Measurements from ENCODE around the gene TTN.
"Not testable (repeated sequence)": the region's sequence is repeated elsewhere in the genome, so short reads cannot be mapped to it uniquely, and the experiment has no call there.

The TTN gene

GRCh38 chr2:178568227-178568626 is 239.0 kb downstream of the TTN start:
- TF ChIP-seq POLR2AphosphoS5 (IDR thresholded peaks at IDR 0.05; ENCODE audit: low read depth, low read length) (no peak), POLR2A (IDR thresholded peaks at IDR 0.05; ENCODE audit: low read depth, low read length) (no peak), TAF1 (IDR thresholded peaks at IDR 0.05; ENCODE audit: borderline replicate concordance, low read depth, low read length) (no peak)
- no peak for DNase-seq (ENCODE audit: insufficient read length)
- FAIRE-seq, result no peak

GRCh38 chr2:178553047-178553446 is 254.2 kb downstream of the TTN start:
- no peak for DNase-seq (ENCODE audit: insufficient read length)
- TF ChIP-seq TAF1 (IDR thresholded peaks at IDR 0.05; ENCODE audit: borderline replicate concordance, low read depth, low read length) (no peak), POLR2AphosphoS5 (IDR thresholded peaks at IDR 0.05; ENCODE audit: low read depth, low read length) (no peak), POLR2A (IDR thresholded peaks at IDR 0.05; ENCODE audit: low read depth, low read length) (no peak)
- FAIRE-seq, result no peak

- FAIRE-seq (no peak), DNase-seq (ENCODE audit: insufficient read length) (no peak)
- no peak for TF ChIP-seq POLR2AphosphoS5 (IDR thresholded peaks at IDR 0.05; ENCODE audit: low read depth, low read length)
- no peak for TF ChIP-seq TAF1 (IDR thresholded peaks at IDR 0.05; ENCODE audit: borderline replicate concordance, low read depth, low read length)
- no peak for TF ChIP-seq POLR2A (IDR thresholded peaks at IDR 0.05; ENCODE audit: low read depth, low read length)
Observed at GRCh38 chr2:178550352-178550751, 256.9 kb downstream of the TTN start.

GRCh38 chr2:178542569-178542968 is 264.7 kb downstream of the TTN start:
- DNase-seq (ENCODE audit: insufficient read length) (no peak), FAIRE-seq (no peak)
- no peak for TF ChIP-seq TAF1 (IDR thresholded peaks at IDR 0.05; ENCODE audit: borderline replicate concordance, low read depth, low read length)
- no peak for TF ChIP-seq POLR2A (IDR thresholded peaks at IDR 0.05; ENCODE audit: low read depth, low read length)
- TF ChIP-seq POLR2AphosphoS5 (IDR thresholded peaks at IDR 0.05; ENCODE audit: low read depth, low read length), result no peak

GRCh38 chr2:178542161-178542560 is 265.1 kb downstream of the TTN start:
- TF ChIP-seq TAF1 (IDR thresholded peaks at IDR 0.05; ENCODE audit: borderline replicate concordance, low read depth, low read length) (no peak), POLR2A (IDR thresholded peaks at IDR 0.05; ENCODE audit: low read depth, low read length) (no peak), POLR2AphosphoS5 (IDR thresholded peaks at IDR 0.05; ENCODE audit: low read depth, low read length) (no peak)
- DNase-seq (ENCODE audit: insufficient read length) (no peak), FAIRE-seq (no peak)

- FAIRE-seq, result no peak
- DNase-seq (ENCODE audit: insufficient read length), result no peak
- TF ChIP-seq TAF1 (IDR thresholded peaks at IDR 0.05; ENCODE audit: borderline replicate concordance, low read depth, low read length) (no peak), POLR2AphosphoS5 (IDR thresholded peaks at IDR 0.05; ENCODE audit: low read depth, low read length) (no peak), POLR2A (IDR thresholded peaks at IDR 0.05; ENCODE audit: low read depth, low read length) (no peak)
Observed at GRCh38 chr2:178536037-178536436, 271.2 kb downstream of the TTN start.

- DNase-seq (ENCODE audit: insufficient read length), result no peak
- TF ChIP-seq POLR2A (IDR thresholded peaks at IDR 0.05; ENCODE audit: low read depth, low read length) (no peak), TAF1 (IDR thresholded peaks at IDR 0.05; ENCODE audit: borderline replicate concordance, low read depth, low read length) (no peak), POLR2AphosphoS5 (IDR thresholded peaks at IDR 0.05; ENCODE audit: low read depth, low read length) (no peak)
- FAIRE-seq, result no peak
Observed at GRCh38 chr2:178531168-178531567, 276.1 kb downstream of the TTN start.

GRCh38 chr2:178530625-178531142 is 276.5 kb downstream of the TTN start:
- FAIRE-seq, result peak; percentile 90
- peak; percentile 10 for DNase-seq (ENCODE audit: insufficient read length)
- 0 out of 2 replicates have a peak, but pooled peaks have one; percentile 41 for TF ChIP-seq POLR2AphosphoS5 (IDR thresholded peaks at IDR 0.05; ENCODE audit: low read depth, low read length)
- no peak for TF ChIP-seq POLR2A (IDR thresholded peaks at IDR 0.05; ENCODE audit: low read depth, low read length)
- no peak for TF ChIP-seq TAF1 (IDR thresholded peaks at IDR 0.05; ENCODE audit: borderline replicate concordance, low read depth, low read length)

- peak; percentile 77 for FAIRE-seq
- TF ChIP-seq TAF1 (IDR thresholded peaks at IDR 0.05; ENCODE audit: borderline replicate concordance, low read depth, low read length) (no peak), POLR2AphosphoS5 (IDR thresholded peaks at IDR 0.05; ENCODE audit: low read depth, low read length) (no peak), POLR2A (IDR thresholded peaks at IDR 0.05; ENCODE audit: low read depth, low read length) (no peak)
- no peak for DNase-seq (ENCODE audit: insufficient read length)
Observed at GRCh38 chr2:178530131-178530530, 277.1 kb downstream of the TTN start.

GRCh38 chr2:178529194-178529593 is 278.0 kb downstream of the TTN start:
- no peak for TF ChIP-seq POLR2A (IDR thresholded peaks at IDR 0.05; ENCODE audit: low read depth, low read length)
- no peak for TF ChIP-seq TAF1 (IDR thresholded peaks at IDR 0.05; ENCODE audit: borderline replicate concordance, low read depth, low read length)
- TF ChIP-seq POLR2AphosphoS5 (IDR thresholded peaks at IDR 0.05; ENCODE audit: low read depth, low read length), result no peak
- no peak for FAIRE-seq
- no peak for DNase-seq (ENCODE audit: insufficient read length)

- peak; percentile 5 for FAIRE-seq
- no peak for TF ChIP-seq TAF1 (IDR thresholded peaks at IDR 0.05; ENCODE audit: borderline replicate concordance, low read depth, low read length)
- DNase-seq (ENCODE audit: insufficient read length), result no peak
Observed at GRCh38 chr2:178528647-178529046, 278.6 kb downstream of the TTN start.

- peak; percentile 21 for FAIRE-seq
- DNase-seq (ENCODE audit: insufficient read length), result no peak
- TF ChIP-seq POLR2AphosphoS5 (IDR thresholded peaks at IDR 0.05; ENCODE audit: low read depth, low read length) (no peak), TAF1 (IDR thresholded peaks at IDR 0.05; ENCODE audit: borderline replicate concordance, low read depth, low read length) (no peak), POLR2A (IDR thresholded peaks at IDR 0.05; ENCODE audit: low read depth, low read length) (no peak)
Observed at GRCh38 chr2:178527592-178527991, 279.6 kb downstream of the TTN start.

GRCh38 chr2:178526256-178526655 is 281.0 kb downstream of the TTN start:
- DNase-seq (ENCODE audit: insufficient read length), result no peak
- TF ChIP-seq TAF1 (IDR thresholded peaks at IDR 0.05; ENCODE audit: borderline replicate concordance, low read depth, low read length) (no peak), POLR2AphosphoS5 (IDR thresholded peaks at IDR 0.05; ENCODE audit: low read depth, low read length) (no peak), POLR2A (IDR thresholded peaks at IDR 0.05; ENCODE audit: low read depth, low read length) (no peak)
- FAIRE-seq, result no peak

- DNase-seq (ENCODE audit: insufficient read length); FAIRE-seq: not testable (repeated sequence)
Observed at GRCh38 chr2:178525460-178525859, 281.8 kb downstream of the TTN start.

- not testable (repeated sequence) for FAIRE-seq; DNase-seq (ENCODE audit: insufficient read length)
Observed at GRCh38 chr2:178525010-178525409, 282.2 kb downstream of the TTN start.
